OCI-LY3 (cell line): ENCODE results near the gene WDR76.
"Not testable (repeated sequence)": the region's sequence is repeated elsewhere in the genome, so short reads cannot be mapped to it uniquely, and the experiment has no call there.

Experiments used
- CTCF ChIP-seq: fragments of 200-600, 300-600 bp; sonication (generic); IDR thresholded peaks from 2 replicates; pipeline ENCODE4 v1.5.1; 2014; ENCODE audit warnings: antibody characterized with exemption, low read length, low read depth
- EZH2phosphoT487 ChIP-seq: fragments of 200-600 bp; shearing (Covaris generic); IDR thresholded peaks from 2 replicates; pipeline ENCODE4 v1.6.1; 2018; ENCODE audit warnings: antibody characterized with exemption, mixed run types, low read depth

GRCh38 chr15:43825305-43825704 lies 1.5 kb upstream of the WDR76 start:
- TF ChIP-seq CTCF, EZH2phosphoT487: not testable (repeated sequence)
